AG20443 (cell line): ENCODE data around the gene SCYGR2.
"Not testable (repeated sequence)": the region's sequence is repeated elsewhere in the genome, so short reads cannot be mapped to it uniquely, and the experiment has no call there.

Experiments used
- DNase-seq: peaks from one replicate; pipeline ENCODE4 v3.0.0; 2012; ENCODE audit warnings: low spot score, mixed read lengths

SCYGR2 gene

DNA sequence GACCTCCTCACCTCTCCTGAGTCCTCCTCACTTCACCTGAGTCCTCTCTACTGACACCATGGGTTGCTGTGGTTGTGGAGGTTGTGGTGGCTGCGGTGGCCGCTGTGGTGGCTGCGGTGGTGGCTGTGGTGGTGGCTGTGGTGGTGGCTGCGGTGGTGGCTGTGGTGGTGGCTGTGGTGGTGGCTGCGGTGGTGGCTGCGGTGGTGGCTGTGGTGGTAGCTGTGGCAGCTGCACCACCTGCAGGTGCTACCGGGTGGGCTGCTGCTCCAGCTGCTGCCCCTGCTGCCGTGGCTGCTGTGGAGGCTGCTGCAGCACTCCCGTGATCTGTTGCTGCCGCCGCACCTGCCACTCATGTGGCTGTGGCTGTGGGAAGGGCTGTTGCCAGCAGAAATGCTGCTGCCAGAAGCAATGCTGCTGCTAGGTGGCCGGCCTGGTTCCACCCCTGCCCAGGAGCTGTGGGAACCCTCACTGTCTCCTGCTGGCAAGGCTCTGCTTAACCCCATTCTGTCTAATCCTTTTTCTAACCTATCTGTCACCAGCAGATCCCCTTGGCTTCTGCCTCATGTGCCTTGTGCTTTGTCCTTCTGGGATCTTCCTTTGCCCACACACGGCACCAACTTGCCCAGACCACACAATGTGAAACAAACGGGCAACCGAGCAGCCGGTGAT is at the start of gene SCYGR2:
SCYGR2 (plus strand) TSS at position 59 of the 669 bp plus-strand sequence; CDS start at position 59, 0 bp downstream.
- DNase-seq, result not testable (repeated sequence)

- no peak for DNase-seq
Observed at GRCh38 chr2:227551836-227552235, 46.9 kb upstream of the SCYGR2 start.

DNA sequence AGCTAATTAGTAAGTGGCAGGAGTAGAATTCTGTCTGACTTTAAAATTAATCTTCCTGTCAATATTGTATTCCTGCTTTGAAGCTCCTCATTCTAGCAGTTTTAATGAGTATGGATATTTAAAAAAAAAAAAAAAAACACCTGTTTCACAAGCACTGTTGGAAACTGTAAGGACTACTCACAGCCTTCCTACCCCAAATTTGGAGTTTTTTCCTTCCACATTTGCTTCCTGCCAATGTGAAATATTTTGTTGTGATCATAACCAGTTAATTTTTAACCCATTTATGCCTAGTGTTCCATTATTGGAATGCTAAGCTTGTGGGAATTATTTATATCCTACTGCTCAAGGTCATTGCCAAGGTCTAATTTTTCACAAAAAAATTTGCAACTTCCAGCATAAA is 36.1 kb upstream of the SCYGR2 start:
- DNase-seq, result no peak

DNA sequence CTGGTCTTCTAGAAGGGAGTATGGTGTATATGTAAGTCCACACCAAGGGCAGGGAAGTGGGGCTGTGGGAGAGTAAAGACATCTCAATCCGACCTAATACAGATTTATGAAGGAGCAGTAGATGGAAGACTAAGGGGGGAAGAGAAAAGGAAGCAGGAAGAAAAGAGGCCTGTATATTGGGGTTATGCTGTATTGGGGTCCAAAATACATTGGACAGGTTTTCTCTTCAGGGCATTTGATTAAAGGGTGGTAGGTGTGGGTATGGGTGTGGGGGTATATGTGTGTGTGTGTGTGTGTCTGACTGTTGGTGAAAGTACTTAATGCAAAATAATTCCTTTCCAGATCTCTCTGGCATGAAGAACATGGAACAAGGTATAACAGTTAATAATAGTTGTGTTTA is 33.6 kb upstream of the SCYGR2 start:
- no peak for DNase-seq

- DNase-seq, result no peak
Observed at GRCh38 chr2:227566012-227566411, 32.7 kb upstream of the SCYGR2 start.

DNA sequence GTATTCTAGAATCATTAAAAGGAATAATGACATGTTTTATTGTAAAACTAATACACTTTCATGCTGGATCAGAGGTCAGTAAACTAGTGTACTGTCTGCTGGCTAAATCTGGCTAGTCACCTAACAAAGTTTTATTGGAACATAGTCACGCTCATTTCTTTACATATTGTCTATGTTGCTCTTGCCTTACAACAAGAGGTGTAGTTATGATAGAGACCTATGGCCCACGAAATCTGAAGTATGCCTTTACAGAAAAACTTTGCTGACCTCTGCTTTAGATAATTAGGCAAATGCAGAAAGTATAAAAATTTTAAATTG is 29.9 kb upstream of the SCYGR2 start:
- no peak for DNase-seq

- no peak for DNase-seq
Observed at GRCh38 chr2:227570615-227571014, 28.1 kb upstream of the SCYGR2 start.

DNA sequence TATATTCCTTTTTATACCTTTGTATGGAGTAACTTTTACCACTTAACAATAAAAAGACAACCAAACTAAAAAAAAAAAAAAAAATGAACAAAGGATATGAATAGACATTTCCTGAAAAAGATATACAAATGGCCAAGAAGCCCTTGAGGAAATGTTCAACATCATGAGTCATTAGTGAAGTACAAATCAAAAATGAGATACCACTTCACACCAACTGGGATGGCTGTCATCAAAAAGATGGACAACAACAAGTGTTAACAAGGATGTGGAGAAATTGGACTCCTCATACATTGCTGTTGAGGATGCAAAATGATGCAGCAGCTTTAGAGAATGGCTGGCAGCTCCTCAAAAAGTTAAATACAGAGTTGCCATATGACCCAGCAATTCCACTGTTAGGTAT is 22.6 kb upstream of the SCYGR2 start:
- DNase-seq, result no peak

DNA sequence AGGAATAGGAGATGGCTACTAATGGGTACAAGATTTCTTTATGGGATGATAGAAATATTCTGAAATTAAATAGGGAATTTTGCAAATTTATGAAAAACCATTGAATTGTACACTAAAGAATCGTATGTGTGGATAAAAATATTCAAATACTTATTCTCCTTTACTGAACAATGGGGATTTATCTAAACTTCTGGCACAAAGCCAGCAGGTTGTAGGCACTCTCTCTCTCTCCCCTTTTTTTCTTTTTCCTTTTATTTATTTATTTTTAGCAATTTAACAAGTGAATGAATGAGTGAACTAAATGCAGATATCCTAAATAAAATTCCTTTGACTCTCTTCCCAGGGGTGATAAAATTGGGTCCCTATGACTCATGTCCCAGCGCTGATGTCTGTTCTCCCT is 21.9 kb upstream of the SCYGR2 start:
- no peak for DNase-seq

DNA sequence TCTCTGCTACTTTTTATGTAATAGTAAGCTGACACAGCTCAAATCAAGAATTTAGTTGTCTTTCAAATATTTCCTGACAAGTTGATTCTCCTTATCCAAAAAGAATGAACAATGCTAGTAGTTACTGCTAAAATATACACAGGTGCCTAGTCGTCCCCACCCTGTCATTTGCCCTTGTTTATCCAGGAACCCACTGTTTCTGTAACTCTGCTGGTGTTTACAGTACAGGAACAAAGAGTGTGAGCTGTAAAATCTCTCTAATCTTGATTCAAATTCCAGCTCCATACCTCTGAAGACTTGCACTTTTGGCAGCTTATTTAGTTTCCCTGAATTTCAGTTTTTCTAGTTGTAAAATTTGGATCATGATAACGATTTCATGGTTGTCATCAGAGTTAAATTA is 21.1 kb upstream of the SCYGR2 start:
- no peak for DNase-seq

DNA sequence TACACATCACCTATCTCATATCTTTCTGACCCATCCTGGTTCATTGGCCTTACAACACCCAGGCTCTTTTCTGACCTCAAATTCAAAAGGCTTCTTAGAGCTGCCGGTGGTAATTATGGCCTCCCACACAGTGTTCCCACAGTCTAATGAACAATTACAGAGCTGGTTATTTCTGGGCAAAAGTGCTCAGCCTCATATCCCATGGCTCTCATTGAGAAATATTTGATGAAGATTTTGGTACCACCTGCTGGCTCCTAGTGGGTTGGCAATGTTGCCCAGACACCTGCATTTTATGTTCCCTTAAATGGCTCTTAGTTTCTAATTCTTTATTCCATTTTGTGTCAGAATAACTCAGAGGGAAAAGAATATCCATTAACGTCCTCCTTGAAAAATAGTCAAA is 20.1 kb upstream of the SCYGR2 start:
- no peak for DNase-seq

DNA sequence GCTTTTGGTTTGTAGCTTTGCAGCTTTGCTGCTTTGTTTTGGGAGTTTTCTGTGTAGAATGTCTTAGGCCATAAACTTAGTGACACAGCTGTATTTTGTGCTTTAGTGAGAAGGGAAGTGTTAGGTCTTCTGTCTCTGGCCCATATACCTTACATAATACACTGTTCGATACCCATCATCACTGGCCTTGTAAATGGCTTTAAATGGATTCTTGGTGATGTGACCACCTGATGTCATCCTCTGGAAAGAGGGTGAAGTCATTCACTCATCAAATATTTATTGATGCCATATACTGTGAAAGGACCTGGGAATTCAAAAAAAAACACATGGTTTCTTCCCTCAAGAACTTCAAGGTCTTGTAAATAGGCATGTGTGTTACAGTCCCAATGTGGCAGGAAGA is 18.9 kb upstream of the SCYGR2 start:
- no peak for DNase-seq

DNA sequence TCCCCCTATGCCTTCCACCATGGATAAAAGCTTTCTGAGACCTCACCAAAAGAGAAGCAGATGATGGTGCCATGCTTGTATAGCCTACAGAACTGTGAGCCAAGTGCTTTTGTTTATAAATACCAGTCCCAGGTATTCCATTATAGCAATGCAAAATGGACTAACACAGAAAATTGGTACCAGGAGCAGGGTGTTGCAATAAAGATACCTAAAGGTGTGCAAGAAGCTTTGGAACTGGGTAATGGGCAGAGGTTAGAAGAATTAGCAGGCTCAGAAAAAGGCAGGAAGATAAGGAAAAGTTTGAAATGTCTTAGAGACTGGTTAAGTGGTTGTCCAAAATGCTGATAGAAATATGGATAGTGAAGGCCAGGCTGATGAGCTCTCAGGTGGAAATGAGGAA is 16.3 kb upstream of the SCYGR2 start:
- no peak for DNase-seq

- no peak for DNase-seq
Observed at GRCh38 chr2:227592694-227593387, 5.9 kb upstream of the SCYGR2 start.

DNA sequence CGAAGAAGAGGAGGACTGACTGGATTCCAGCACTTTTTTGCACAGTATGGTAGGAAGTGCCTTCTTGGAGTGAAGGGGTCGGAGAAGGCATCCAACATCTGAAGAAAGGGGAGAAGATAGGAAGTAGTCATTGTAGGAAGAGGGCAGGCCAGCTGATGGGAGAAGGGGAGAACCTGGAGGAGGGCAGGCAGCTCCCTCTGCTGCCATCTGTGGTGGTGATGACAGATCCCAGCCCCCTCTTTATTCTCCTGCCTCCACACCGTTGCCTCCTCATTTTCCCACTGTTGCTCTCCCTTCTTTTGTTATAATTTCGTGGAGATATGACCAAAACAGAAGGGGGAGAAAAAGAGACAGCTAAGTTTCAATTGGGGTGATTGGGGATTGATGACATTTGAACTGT is 2.9 kb upstream of the SCYGR2 start:
- no peak for DNase-seq

GRCh38 chr2:227597036-227597435 is 1.7 kb upstream of the SCYGR2 start:
- no peak for DNase-seq

DNA sequence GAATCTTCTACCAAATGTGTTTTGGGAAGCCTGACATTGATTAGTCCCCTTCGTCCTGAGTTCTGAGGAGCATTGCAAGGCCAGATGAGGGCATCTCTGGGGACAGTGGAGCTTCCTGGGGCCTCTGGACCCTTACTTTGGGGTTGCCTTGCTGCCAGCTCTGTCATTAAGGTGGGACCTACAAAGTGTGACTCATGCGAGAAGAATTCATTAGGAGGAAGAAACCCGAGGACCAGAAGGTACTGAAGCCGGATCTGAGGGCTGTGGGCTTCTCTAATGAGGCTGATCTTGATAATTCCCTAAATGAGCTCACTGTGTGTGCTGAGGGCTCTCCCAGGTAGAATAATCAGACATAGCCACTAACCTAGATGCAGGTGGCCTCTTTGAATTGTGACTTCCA is 695 bp upstream of the SCYGR2 start:
- no peak for DNase-seq

- DNase-seq, result no peak
Observed at GRCh38 chr2:227602358-227602757, 3.7 kb downstream of the SCYGR2 start.

DNA sequence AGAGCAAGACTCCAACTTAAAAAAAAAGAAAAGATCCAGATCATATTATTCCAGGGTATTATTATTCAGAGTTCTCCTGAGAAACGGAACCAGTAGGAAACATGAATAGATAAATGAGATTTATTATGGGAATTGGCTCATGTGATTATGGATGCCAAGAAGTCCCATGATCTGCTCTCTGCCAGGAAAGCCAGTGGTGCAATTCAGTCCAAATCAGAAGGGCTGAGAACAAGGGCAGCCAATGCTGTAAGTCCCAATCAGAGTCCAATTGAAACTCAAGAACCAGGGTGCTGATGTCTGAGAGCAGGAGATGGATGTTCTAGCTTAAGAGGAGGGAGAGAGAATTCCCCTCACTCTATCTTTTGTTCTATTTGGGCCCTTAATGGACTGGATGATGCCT is 7.8 kb downstream of the SCYGR2 start:
- DNase-seq, result no peak

GRCh38 chr2:227607941-227608340 is 9.2 kb downstream of the SCYGR2 start:
- DNase-seq, result no peak

DNA sequence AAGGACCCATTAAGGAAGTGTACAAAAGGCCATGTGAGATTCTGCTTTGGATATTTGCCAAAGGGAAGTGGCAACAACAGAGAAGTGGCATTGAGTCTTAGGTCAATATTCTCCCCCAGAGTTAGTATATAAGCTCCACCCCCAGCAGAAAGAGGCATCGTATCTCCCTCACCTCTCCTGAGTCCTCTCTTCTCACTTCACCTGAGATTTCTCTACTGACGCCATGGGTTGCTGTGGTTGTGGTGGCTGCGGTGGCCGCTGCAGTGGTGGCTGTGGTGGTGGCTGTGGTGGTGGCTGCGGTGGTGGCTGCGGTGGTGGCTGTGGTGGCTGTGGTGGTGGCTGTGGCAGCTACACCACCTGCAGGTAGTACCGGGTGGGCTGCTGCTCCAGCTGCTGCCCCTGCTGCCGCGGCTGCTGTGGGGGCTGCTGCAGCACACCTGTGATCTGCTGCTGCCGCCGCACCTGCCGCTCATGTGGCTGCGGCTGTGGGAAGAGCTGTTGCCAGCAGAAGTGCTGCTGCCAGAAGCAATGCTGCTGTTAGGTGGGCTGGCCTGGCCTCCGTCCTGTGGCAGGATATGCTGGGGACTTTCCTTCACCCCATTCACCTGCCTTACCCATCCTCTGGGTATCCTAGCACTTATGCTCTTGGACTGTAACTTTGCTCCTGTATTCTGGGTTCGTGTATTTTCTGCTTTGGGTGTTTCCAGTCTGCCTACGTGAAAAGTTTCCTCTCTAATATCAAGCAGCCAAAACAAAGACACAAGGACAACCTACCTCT is 10.1 kb downstream of the SCYGR2 start:
- DNase-seq, result no peak

GRCh38 chr2:227610123-227610522 is 11.4 kb downstream of the SCYGR2 start:
- DNase-seq, result no peak

GRCh38 chr2:227612546-227613271 is 14.0 kb downstream of the SCYGR2 start:
- no peak for DNase-seq
